ENCODE results near the gene CEACAM3.

The CEACAM3 gene

DNA sequence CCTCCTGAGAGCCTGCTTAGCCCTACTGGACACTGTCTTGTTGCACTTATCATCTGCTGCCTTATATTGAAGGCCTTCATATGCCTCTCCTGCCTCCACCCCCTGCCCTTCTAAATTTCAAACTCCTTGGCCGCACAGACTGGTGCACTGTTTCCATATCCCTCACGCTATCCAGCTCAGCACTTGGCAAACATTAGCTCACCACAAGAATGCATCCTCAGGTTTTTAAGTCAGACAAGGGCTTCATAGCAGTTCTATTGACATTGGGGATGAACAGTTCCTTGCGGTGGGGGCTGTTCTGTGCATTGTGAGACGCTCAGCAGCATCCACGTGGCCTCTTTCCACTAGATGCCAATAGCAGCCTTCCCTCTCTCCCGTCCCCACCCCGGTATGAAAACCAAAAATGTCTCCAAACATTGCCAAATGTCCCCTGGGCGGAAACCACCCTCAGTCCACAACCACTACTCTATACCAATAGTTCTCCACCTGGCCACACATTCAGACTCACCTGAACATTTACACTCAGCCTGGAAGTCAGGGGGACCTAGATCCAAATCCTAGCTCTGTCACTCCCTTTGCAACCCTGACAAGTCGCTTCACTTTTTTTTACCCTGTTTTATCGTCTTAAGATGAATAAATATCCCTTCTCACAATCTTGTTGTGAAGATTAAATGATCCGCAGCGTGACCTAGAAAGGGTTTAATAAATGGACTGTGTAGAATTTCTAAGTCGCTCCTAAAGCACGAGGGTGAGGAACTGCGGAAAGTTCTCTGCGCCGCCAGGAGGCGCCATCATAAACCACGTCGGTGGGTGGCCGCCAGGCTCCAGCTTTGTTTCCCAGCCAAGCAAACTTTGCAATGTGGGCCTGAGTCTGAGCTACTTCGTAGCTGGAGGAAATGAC is 3.6 kb upstream of the CEACAM3 start:
- no peaks in the 10 kb centered on the region for H3K79me2 ChIP-seq (ENCODE audit: insufficient read depth, low read length)
- H3K27me3 ChIP-seq (ENCODE audit: insufficient read depth, low read length, poor library complexity, severe bottlenecking), result no peaks in the 10 kb centered on the region
- H3K4me1 ChIP-seq (ENCODE audit: insufficient read depth, low read length, poor library complexity, severe bottlenecking), result no peaks in the 10 kb centered on the region
- H3K9ac ChIP-seq (ENCODE audit: low read depth, low read length, poor library complexity, severe bottlenecking), result no peak overlapping the region
- no peak for TF ChIP-seq EZH2phosphoT487 (IDR thresholded peaks at IDR 0.05; ENCODE audit: borderline replicate concordance)
- peak; percentile 94 for TF ChIP-seq CTCF (conservative IDR thresholded peaks at IDR 0.05; ENCODE audit: low read length)
- H3K9me3 ChIP-seq (ENCODE audit: insufficient read depth, low read depth, low read length), result no peaks in the 10 kb centered on the region
- no peaks in the 10 kb centered on the region for H4K20me1 ChIP-seq (ENCODE audit: insufficient read depth, low read length, poor library complexity, severe bottlenecking)
- H3K36me3 ChIP-seq (ENCODE audit: insufficient read depth, low read length), result no peaks in the 10 kb centered on the region
- no peak overlapping the region for H3K4me2 ChIP-seq (ENCODE audit: low read depth, low read length, poor library complexity, severe bottlenecking)
- H3F3A ChIP-seq (ENCODE audit: low read depth), result no peaks in the 10 kb centered on the region
- no peaks in the 10 kb centered on the region for H3K9me2 ChIP-seq (replicated peaks; ENCODE audit: low read depth, low read length)
- H3K4me3 ChIP-seq (ENCODE audit: low read length, poor library complexity, severe bottlenecking), result no peak overlapping the region
- H2AFZ ChIP-seq (ENCODE audit: low read length), result no peak overlapping the region

GRCh38 chr19:41793414-41793727 is 3.0 kb upstream of the CEACAM3 start:
- Histone ChIP-seq H4K20me1 (ENCODE audit: insufficient read depth, low read length, poor library complexity, severe bottlenecking) (no peaks in the 10 kb centered on the region), H3K9me3 (ENCODE audit: insufficient read depth, low read depth, low read length) (no peaks in the 10 kb centered on the region), H3K9me2 (replicated peaks; ENCODE audit: low read depth, low read length) (no peaks in the 10 kb centered on the region), H3K27me3 (ENCODE audit: insufficient read depth, low read length, poor library complexity, severe bottlenecking) (no peaks in the 10 kb centered on the region), H2AFZ (ENCODE audit: low read length) (no peak overlapping the region), H3K4me1 (ENCODE audit: insufficient read depth, low read length, poor library complexity, severe bottlenecking) (no peaks in the 10 kb centered on the region), H3K79me2 (ENCODE audit: insufficient read depth, low read length) (no peaks in the 10 kb centered on the region), H3K4me3 (ENCODE audit: low read length, poor library complexity, severe bottlenecking) (no peak overlapping the region), H3F3A (ENCODE audit: low read depth) (no peaks in the 10 kb centered on the region), H3K4me2 (ENCODE audit: low read depth, low read length, poor library complexity, severe bottlenecking) (no peak overlapping the region), H3K9ac (ENCODE audit: low read depth, low read length, poor library complexity, severe bottlenecking) (no peak overlapping the region), H3K36me3 (ENCODE audit: insufficient read depth, low read length) (no peaks in the 10 kb centered on the region)
- TF ChIP-seq CTCF (conservative IDR thresholded peaks at IDR 0.05; ENCODE audit: low read length) (no peak), EZH2phosphoT487 (IDR thresholded peaks at IDR 0.05; ENCODE audit: borderline replicate concordance) (no peak)

GRCh38 chr19:41795031-41795461 is 1.3 kb upstream of the CEACAM3 start:
- Histone ChIP-seq H2AFZ (ENCODE audit: low read length) (no peak overlapping the region), H3K9ac (ENCODE audit: low read depth, low read length, poor library complexity, severe bottlenecking) (no peak overlapping the region), H3K36me3 (ENCODE audit: insufficient read depth, low read length) (no peaks in the 10 kb centered on the region), H3K4me1 (ENCODE audit: insufficient read depth, low read length, poor library complexity, severe bottlenecking) (no peaks in the 10 kb centered on the region), H3F3A (ENCODE audit: low read depth) (no peaks in the 10 kb centered on the region), H3K9me3 (ENCODE audit: insufficient read depth, low read depth, low read length) (no peaks in the 10 kb centered on the region), H4K20me1 (ENCODE audit: insufficient read depth, low read length, poor library complexity, severe bottlenecking) (no peaks in the 10 kb centered on the region), H3K79me2 (ENCODE audit: insufficient read depth, low read length) (no peaks in the 10 kb centered on the region), H3K4me3 (ENCODE audit: low read length, poor library complexity, severe bottlenecking) (no peak overlapping the region), H3K4me2 (ENCODE audit: low read depth, low read length, poor library complexity, severe bottlenecking) (no peak overlapping the region), H3K27me3 (ENCODE audit: insufficient read depth, low read length, poor library complexity, severe bottlenecking) (no peaks in the 10 kb centered on the region), H3K9me2 (replicated peaks; ENCODE audit: low read depth, low read length) (no peaks in the 10 kb centered on the region)
- peak; percentile 79 for TF ChIP-seq CTCF (conservative IDR thresholded peaks at IDR 0.05; ENCODE audit: low read length)
- TF ChIP-seq EZH2phosphoT487 (IDR thresholded peaks at IDR 0.05; ENCODE audit: borderline replicate concordance), result no peak
